Nephron (organoid): ENCODE results near the gene PCSK5.

Experiments
- H3K27ac Mint-ChIP-seq, 3 experiments: 2 replicates each; pipeline ENCODE4 v1.8.0; 2020; ENCODE audit warnings: mixed read lengths in 3 of 3, mild to moderate bottlenecking in 2 of 3, moderate library complexity in 1 of 3
- H3K27me3 Mint-ChIP-seq: 2 replicates; pipeline ENCODE4 v1.8.0; 2021; ENCODE audit warnings: low read depth, mild to moderate bottlenecking, moderate library complexity, mixed read lengths
- H3K36me3 Mint-ChIP-seq: 2 replicates; pipeline ENCODE4 v1.8.0; 2020; ENCODE audit warnings: low read depth, mixed read lengths
- H3K4me1 Mint-ChIP-seq: 2 replicates; pipeline ENCODE4 v1.8.0; 2020; ENCODE audit warnings: mixed read lengths
- H3K4me3 Mint-ChIP-seq, 3 experiments: 2 replicates each; pipeline ENCODE4 v1.8.0; 2020; ENCODE audit warnings: mild to moderate bottlenecking in 3 of 3, mixed read lengths in 3 of 3, moderate library complexity in 2 of 3
- H3K9me3 Mint-ChIP-seq: 2 replicates; pipeline ENCODE4 v1.8.0; 2020; ENCODE audit warnings: mixed read lengths
- TF ChIP-seq, protein P1 (sequence below), 3 experiments: fragments of 200-600 bp; sonication (generic); IDR thresholded peaks; one replicate each; pipeline ENCODE4 v1.5.0; 2021; ENCODE audit warnings: antibody characterized with exemption in 3 of 3; ENCODE audit not compliant: unreplicated experiment in 3 of 3

The PCSK5 gene

DNA sequence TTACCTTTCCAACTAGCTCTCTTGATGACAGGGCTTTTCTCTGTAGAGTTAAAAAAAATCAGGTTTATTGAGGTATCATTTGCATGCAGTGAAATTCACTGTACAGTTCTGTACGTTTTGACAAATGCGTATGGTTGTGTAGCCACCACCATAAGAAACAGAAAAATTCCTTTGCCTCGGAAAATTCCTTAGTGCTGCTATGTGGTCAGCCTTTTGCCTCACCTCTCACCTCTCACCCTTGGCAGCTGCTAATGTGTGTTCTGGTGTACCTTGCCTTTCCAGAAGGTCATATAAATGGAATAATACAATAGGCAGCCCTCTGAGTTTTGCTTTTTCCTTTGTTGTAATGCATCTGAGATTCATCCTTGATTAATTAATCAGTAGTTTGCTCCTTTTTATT lies 28.4 kb downstream of the PCSK5 start:
- peaks cover 9% of the 10 kb centered on the region for H3K9me3 Mint-ChIP-seq
- peaks cover 14% of the 10 kb centered on the region for H3K4me1 Mint-ChIP-seq

DNA sequence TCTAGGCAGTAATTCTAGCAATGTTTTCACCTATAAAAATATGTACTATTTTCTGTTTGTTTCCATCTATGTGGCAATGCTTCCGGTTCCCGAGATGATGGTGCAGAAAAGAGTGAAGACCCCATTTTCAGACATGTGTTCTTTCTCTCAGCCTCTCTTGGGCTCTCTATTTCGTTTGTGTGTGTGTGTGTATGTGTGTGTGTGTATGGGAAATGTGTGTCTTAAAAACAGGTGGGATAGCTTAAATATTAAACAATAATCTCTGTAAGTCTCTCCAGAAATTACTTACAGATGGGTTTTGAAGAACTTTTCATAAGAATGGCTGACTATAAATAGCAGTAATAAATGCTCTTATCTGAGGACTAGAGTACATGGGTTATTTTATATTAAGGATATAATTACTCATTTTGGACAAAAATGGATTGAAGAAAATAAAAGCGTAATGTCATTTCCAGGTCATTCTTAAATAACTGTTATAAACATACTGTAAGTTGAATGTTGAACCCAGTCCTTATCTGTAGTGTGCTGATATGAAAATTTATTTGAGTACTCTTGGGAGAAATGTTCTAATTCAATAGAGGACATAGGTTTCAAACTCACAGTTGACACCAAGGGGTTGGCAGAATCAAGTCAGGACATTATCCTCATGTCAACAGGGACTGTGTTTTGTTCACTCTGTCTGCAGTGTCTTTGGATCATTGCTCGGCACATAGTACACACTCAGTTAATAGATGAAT lies 31.1 kb downstream of the PCSK5 start:
- H3K27me3 Mint-ChIP-seq = peaks cover 3% of the 10 kb centered on the region
- no peak overlapping the region for H3K4me3 Mint-ChIP-seq
- H3K9me3 Mint-ChIP-seq = peaks cover 12% of the 10 kb centered on the region
- H3K4me1 Mint-ChIP-seq = peaks cover 5% of the 10 kb centered on the region
- TF ChIP-seq, protein P1, sequence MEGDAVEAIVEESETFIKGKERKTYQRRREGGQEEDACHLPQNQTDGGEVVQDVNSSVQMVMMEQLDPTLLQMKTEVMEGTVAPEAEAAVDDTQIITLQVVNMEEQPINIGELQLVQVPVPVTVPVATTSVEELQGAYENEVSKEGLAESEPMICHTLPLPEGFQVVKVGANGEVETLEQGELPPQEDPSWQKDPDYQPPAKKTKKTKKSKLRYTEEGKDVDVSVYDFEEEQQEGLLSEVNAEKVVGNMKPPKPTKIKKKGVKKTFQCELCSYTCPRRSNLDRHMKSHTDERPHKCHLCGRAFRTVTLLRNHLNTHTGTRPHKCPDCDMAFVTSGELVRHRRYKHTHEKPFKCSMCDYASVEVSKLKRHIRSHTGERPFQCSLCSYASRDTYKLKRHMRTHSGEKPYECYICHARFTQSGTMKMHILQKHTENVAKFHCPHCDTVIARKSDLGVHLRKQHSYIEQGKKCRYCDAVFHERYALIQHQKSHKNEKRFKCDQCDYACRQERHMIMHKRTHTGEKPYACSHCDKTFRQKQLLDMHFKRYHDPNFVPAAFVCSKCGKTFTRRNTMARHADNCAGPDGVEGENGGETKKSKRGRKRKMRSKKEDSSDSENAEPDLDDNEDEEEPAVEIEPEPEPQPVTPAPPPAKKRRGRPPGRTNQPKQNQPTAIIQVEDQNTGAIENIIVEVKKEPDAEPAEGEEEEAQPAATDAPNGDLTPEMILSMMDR (IDR thresholded peaks at IDR 0.05; ENCODE audit: unreplicated experiment in 3 of 3) = no peak
- peaks cover 4% of the 10 kb centered on the region for H3K36me3 Mint-ChIP-seq
- peak overlapping the region in 1 of 3 experiments; percentile 0 for H3K27ac Mint-ChIP-seq

More for the DNA sequence above, 28.4 kb downstream of the PCSK5 start:
- H3K27me3 Mint-ChIP-seq = peaks cover 3% of the 10 kb centered on the region
- H3K4me3 Mint-ChIP-seq = no peak overlapping the region
- TF ChIP-seq, protein P1 (IDR thresholded peaks at IDR 0.05; ENCODE audit: unreplicated experiment in 3 of 3) = no peak
- H3K27ac Mint-ChIP-seq = no peak overlapping the region
- H3K36me3 Mint-ChIP-seq = peaks cover 3% of the 10 kb centered on the region

DNA sequence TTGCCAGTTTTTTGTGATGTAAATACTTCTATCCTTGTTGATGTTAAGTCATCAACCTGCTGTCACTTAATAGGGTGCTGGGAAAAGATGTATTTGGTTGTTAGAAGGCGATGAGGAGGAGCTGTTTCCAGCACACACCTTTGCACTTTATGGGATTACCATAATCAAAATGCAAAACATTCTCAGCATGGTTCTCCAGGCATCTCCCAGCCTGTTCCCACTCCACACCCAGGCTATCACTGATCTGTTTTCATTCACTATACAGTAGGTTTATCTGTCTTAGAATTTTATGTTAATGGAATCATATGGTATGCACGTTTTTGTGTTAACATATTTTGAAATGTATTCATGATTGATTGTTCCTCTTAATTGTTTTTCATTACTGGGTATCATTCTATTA lies 35.9 kb downstream of the PCSK5 start:
- peaks cover 4% of the 10 kb centered on the region for H3K36me3 Mint-ChIP-seq
- H3K27ac Mint-ChIP-seq = no peak overlapping the region
- H3K4me1 Mint-ChIP-seq = peaks cover 18% of the 10 kb centered on the region
- H3K9me3 Mint-ChIP-seq = peaks cover 12% of the 10 kb centered on the region
- TF ChIP-seq, protein P1 (IDR thresholded peaks at IDR 0.05; ENCODE audit: unreplicated experiment in 3 of 3) = no peak
- peaks cover 3% of the 10 kb centered on the region for H3K27me3 Mint-ChIP-seq
- no peak overlapping the region for H3K4me3 Mint-ChIP-seq

DNA sequence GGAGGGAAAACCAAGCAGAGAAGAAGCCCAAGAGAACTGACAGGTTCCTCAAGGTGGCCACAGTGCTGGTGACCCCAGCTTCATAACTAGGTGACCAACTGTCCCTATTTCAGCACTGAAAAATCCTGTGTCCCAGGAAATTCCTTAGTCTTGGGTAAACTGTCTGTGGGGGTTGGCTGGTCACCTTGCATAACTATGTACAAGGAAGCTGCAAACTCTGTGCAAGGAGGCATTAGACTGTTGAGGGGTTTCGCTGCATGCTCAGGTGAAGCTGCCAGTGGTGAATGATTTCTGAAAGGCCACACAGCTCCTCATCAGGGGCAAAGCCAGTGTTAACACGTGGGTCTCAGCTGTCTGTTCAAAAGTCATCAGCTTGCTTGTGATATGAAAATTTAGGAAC lies 36.9 kb downstream of the PCSK5 start:
- Mint-ChIP-seq H3K27me3 (peaks cover 3% of the 10 kb centered on the region), H3K9me3 (peaks cover 9% of the 10 kb centered on the region), H3K36me3 (peaks cover 4% of the 10 kb centered on the region), H3K4me1 (peaks cover 22% of the 10 kb centered on the region), H3K27ac (peak overlapping the region in 1 of 3 experiments; percentile 65), H3K4me3 (no peak overlapping the region)
- TF ChIP-seq, protein P1 (IDR thresholded peaks at IDR 0.05; ENCODE audit: unreplicated experiment in 3 of 3) = no peak

DNA sequence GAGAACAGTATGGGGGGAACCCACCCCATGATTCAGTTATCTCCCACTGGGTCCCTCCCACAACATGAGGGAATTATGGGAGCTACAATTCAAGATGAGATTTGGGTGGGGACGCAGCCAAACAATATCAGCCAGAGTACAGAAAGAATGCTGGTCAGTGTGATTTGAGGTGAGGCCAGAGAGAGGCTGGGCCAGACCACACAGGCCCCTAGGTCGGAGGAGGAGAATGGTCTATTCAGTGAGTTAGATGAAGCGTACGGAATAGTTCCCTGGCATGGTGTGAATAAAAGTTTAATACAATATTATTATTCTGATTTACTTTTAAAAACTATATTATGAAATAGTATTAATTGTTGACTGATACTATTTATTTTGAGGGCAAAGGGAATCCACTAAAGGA lies 39.7 kb downstream of the PCSK5 start:
- peaks cover 6% of the 10 kb centered on the region for H3K27me3 Mint-ChIP-seq
- no peak overlapping the region for H3K27ac Mint-ChIP-seq
- peaks cover 22% of the 10 kb centered on the region for H3K4me1 Mint-ChIP-seq
- H3K4me3 Mint-ChIP-seq = no peak overlapping the region
- TF ChIP-seq, protein P1 (IDR thresholded peaks at IDR 0.05; ENCODE audit: unreplicated experiment in 3 of 3) = no peak
- H3K36me3 Mint-ChIP-seq = peaks cover 24% of the 10 kb centered on the region
- H3K9me3 Mint-ChIP-seq = no peaks in the 10 kb centered on the region
